Fibroblast of villous mesenchyme (primary cell): ENCODE measurements around the gene BSN. TPM values are rescaled to one million over a fixed set of nuclear protein-coding genes. Genes with fewer than 3 reads are reported as not detected.

Experiments used
- DNase-seq: peaks from one replicate; pipeline ENCODE4 v3.0.0-alpha.2; 2010; ENCODE audit warnings: low read depth
- H3K4me3 ChIP-seq: 2 replicates; pipeline ENCODE4 v1.5.1; 2011; ENCODE audit warnings: low read depth, mild to moderate bottlenecking, low read length
- CTCF ChIP-seq: IDR thresholded peaks from 2 replicates; pipeline ENCODE4 v1.5.1; 2012; ENCODE audit warnings: low read depth, mild to moderate bottlenecking, low read length; ENCODE audit not compliant: insufficient read depth
- total RNA-seq: library from RNA; depleted of rRNA; stranded (reverse); fragments of >200 nt; gene quantifications from 2 replicates; pipeline ENCODE4 v1.2.3, GENCODE V29; 2012

The BSN gene
- total RNA-seq, 1 donor: under 0.01 TPM

- DNase-seq: no peak
- TF ChIP-seq CTCF: no peak
- no peak overlapping the region for H3K4me3 ChIP-seq
Observed at GRCh38 chr3:49636883-49637609, 82.8 kb downstream of the BSN start.

GRCh38 chr3:49638445-49638844 is 84.2 kb downstream of the BSN start:
- no peak overlapping the region for H3K4me3 ChIP-seq
- no peak for TF ChIP-seq CTCF
- DNase-seq: peak; percentile 52

- no peak for DNase-seq
- no peak for TF ChIP-seq CTCF
- no peak overlapping the region for H3K4me3 ChIP-seq
Observed at GRCh38 chr3:49639551-49639950, 85.3 kb downstream of the BSN start.

GRCh38 chr3:49641292-49641691 is 87.0 kb downstream of the BSN start:
- TF ChIP-seq CTCF: no peak
- no peak for DNase-seq
- no peak overlapping the region for H3K4me3 ChIP-seq

- TF ChIP-seq CTCF: no peak
- DNase-seq: no peak
- H3K4me3 ChIP-seq: no peak overlapping the region
Observed at GRCh38 chr3:49641921-49642707, 87.8 kb downstream of the BSN start.

GRCh38 chr3:49642708-49643145 is 88.5 kb downstream of the BSN start:
- no peak for TF ChIP-seq CTCF
- no peak for DNase-seq
- no peak overlapping the region for H3K4me3 ChIP-seq
